IMR-90 (cell line): ENCODE measurements around the gene PPFIA1. TPM values are rescaled to one million over a fixed set of nuclear protein-coding genes. Genes with fewer than 3 reads are reported as not detected.

Experiments used
- ATAC-seq: fragments of 200-7000 bp; cut with Tn5 transposase; 2 replicates; pipeline ENCODE4 v1.9.1; 2020; ENCODE audit warnings: low read depth, mild to moderate bottlenecking, moderate library complexity
- BruUV-seq: library from RNA; stranded (reverse); fragments of 400-500 nt; replicated peaks from 2 replicates; lab custom pipeline; 2021; lab: Mats Ljungman, UMichigan
- CTCF ChIA-PET: fragments of 300-600 bp; formaldehyde crosslinking; extraction: SDS; loops from one replicate; lab custom pipeline; 2021; ENCODE audit warnings: antibody characterized with exemption; lab: Yijun Ruan, JAX
- POLR2A ChIA-PET: fragments of 300-600 bp; sonication (Branson Sonifier 250); formaldehyde crosslinking; loops from one replicate; lab custom pipeline; 2022; ENCODE audit warnings: antibody characterized with exemption; ENCODE audit not compliant: unreplicated experiment; lab: Charles Lee
- DNase-seq: peaks from one replicate; pipeline ENCODE4 v3.0.0; 2013
- H2AFZ ChIP-seq: replicated peaks from 2 replicates; pipeline ENCODE3; 2013; ENCODE audit warnings: low read length, mild to moderate bottlenecking; ENCODE audit not compliant: poor library complexity
- H2AK5ac ChIP-seq: 2 replicates; pipeline ENCODE4 v1.6.1; 2013; ENCODE audit warnings: low read depth, low read length, inconsistent platforms
- H2AK9ac ChIP-seq: replicated peaks from 2 replicates; pipeline ENCODE3; 2013; ENCODE audit warnings: mild to moderate bottlenecking, low read depth, low read length, moderate library complexity; ENCODE audit not compliant: poor library complexity
- H2BK120ac ChIP-seq: 2 replicates; pipeline ENCODE4 v1.6.1; 2013; ENCODE audit warnings: low read depth, low read length, inconsistent platforms
- H2BK15ac ChIP-seq: 3 replicates; pipeline ENCODE4 v1.6.1; 2013; ENCODE audit warnings: low read depth, low read length, inconsistent platforms
- H2BK20ac ChIP-seq: 2 replicates; pipeline ENCODE4 v1.6.1; 2013; ENCODE audit warnings: low read depth, mild to moderate bottlenecking, inconsistent platforms, low read length, moderate library complexity
- H2BK5ac ChIP-seq: 2 replicates; pipeline ENCODE4 v1.6.1; 2013; ENCODE audit warnings: mild to moderate bottlenecking, low read depth, low read length, inconsistent platforms; ENCODE audit not compliant: poor library complexity, severe bottlenecking
- H3K14ac ChIP-seq: replicated peaks from 2 replicates; pipeline ENCODE4 v1.6.1; 2013; ENCODE audit warnings: low read depth, low read length, inconsistent platforms
- H3K18ac ChIP-seq: 2 replicates; pipeline ENCODE4 v1.6.1; 2013; ENCODE audit warnings: low read depth, low read length, control low read depth
- H3K23ac ChIP-seq: 2 replicates; pipeline ENCODE4 v1.6.1; 2013; ENCODE audit warnings: low read depth, low read length, inconsistent platforms
- H3K27ac ChIP-seq: 2 replicates; pipeline ENCODE4 v1.5.1; 2013; ENCODE audit warnings: mild to moderate bottlenecking, control low read depth, low read length; ENCODE audit not compliant: insufficient read depth
- H3K27me3 ChIP-seq: 2 replicates; pipeline ENCODE4 v1.6.1; 2013; ENCODE audit warnings: low read length; ENCODE audit not compliant: control insufficient read depth, insufficient read depth
- H3K36me3 ChIP-seq: 2 replicates; pipeline ENCODE4 v1.6.1; 2013; ENCODE audit warnings: low read length, mixed read lengths; ENCODE audit not compliant: control insufficient read depth, insufficient read depth
- H3K4ac ChIP-seq: 2 replicates; pipeline ENCODE4 v1.6.1; 2013; ENCODE audit warnings: low read depth, low read length, inconsistent platforms
- H3K4me1 ChIP-seq: 2 replicates; pipeline ENCODE4 v1.6.1; 2013; ENCODE audit warnings: low read length, mixed read lengths; ENCODE audit not compliant: control insufficient read depth, insufficient read depth
- H3K4me2 ChIP-seq: 2 replicates; pipeline ENCODE4 v1.6.1; 2013; ENCODE audit warnings: low read depth, mild to moderate bottlenecking, control low read depth, low read length, moderate library complexity
- H3K4me3 ChIP-seq: 2 replicates; pipeline ENCODE4 v1.5.1; 2013; ENCODE audit warnings: low read depth, mild to moderate bottlenecking, control low read depth, low read length, moderate library complexity; ENCODE audit not compliant: insufficient read depth
- H3K56ac ChIP-seq: 2 replicates; pipeline ENCODE4 v1.6.1; 2013; ENCODE audit warnings: low read length, inconsistent platforms; ENCODE audit not compliant: insufficient read depth; ENCODE audit errors: extremely low read depth
- H3K79me1 ChIP-seq, 2 experiments: 2 replicates each; pipeline ENCODE4 v1.6.1; 2013; ENCODE audit warnings: low read length in 2 of 2, inconsistent platforms in 1 of 2, low read depth in 1 of 2
- H3K9ac ChIP-seq: 2 replicates; pipeline ENCODE4 v1.6.1; 2013; ENCODE audit warnings: low read depth, low read length, control low read depth
- H3K9me1 ChIP-seq: 2 replicates; pipeline ENCODE4 v1.6.1; 2013; ENCODE audit warnings: low read length, inconsistent platforms; ENCODE audit not compliant: insufficient read depth
- H3K9me3 ChIP-seq: 2 replicates; pipeline ENCODE4 v1.6.1; 2013; ENCODE audit warnings: low read length; ENCODE audit not compliant: control insufficient read depth, insufficient read depth
- H4K20me1 ChIP-seq: 2 replicates; pipeline ENCODE4 v1.6.1; 2013; ENCODE audit warnings: low read length, inconsistent platforms; ENCODE audit not compliant: insufficient read depth
- H4K5ac ChIP-seq: 2 replicates; pipeline ENCODE4 v1.6.1; 2013; ENCODE audit warnings: mild to moderate bottlenecking, low read depth, low read length, control low read depth
- H4K8ac ChIP-seq, 2 experiments: 2 replicates each; pipeline ENCODE4 v1.6.1; 2013; ENCODE audit warnings: low read depth in 2 of 2, low read length in 2 of 2, control low read depth in 1 of 2, inconsistent platforms in 1 of 2
- H4K91ac ChIP-seq: 2 replicates; pipeline ENCODE4 v1.6.1; 2013; ENCODE audit warnings: low read depth, low read length, inconsistent platforms; ENCODE audit not compliant: insufficient read depth
- CEBPB ChIP-seq: IDR thresholded peaks from 2 replicates; pipeline ENCODE4 v1.6.1; 2012; ENCODE audit warnings: low read depth, low read length, improper control_type of control experiment
- MAFK ChIP-seq: IDR thresholded peaks from 2 replicates; pipeline ENCODE4 v1.6.1; 2012; ENCODE audit warnings: low read depth, low read length, improper control_type of control experiment
- MAZ ChIP-seq: IDR thresholded peaks from 2 replicates; pipeline ENCODE4 v1.6.1; 2012; ENCODE audit warnings: low read depth, mild to moderate bottlenecking, low read length, improper control_type of control experiment, moderate library complexity, borderline replicate concordance
- WGBS, 2 experiments: methylation state at CpG; one replicate each; pipeline versions ENCODE4 v1.1.5 to v1.1.7; 2013; ENCODE audit warnings: missing lambda C conversion rate in 2 of 2; ENCODE audit not compliant: insufficient read length in 1 of 2; ENCODE audit errors: extremely low coverage in 2 of 2; 5-methylcytosine and 5-hydroxymethylcytosine counted together
- dilution Hi-C: fragments of 300-500 bp; cut with HindIII; formaldehyde crosslinking; loops from one replicate; pipeline ENCODE4 v1.14.3; 2018; ENCODE audit warnings: low sequenced_read_pairs; ENCODE audit not compliant: unreplicated experiment
- in situ Hi-C: fragments of 300-500 bp; cut with MboI; formaldehyde crosslinking; loops from 3 replicates; pipeline ENCODE4 v1.14.3; 2019; ENCODE audit warnings: low sequenced_read_pairs, inconsistent platforms, mixed read lengths
- intact Hi-C: fragments of 100-400 bp; cut with micrococcal nuclease; formaldehyde crosslinking; loops from 2 replicates; pipeline ENCODE4 v1.10.0; 2022
- polyA plus RNA-seq, 3 experiments: library from polyadenylated mRNA; depleted of rRNA; stranded (reverse); fragments of >200 nt; gene quantifications; 2 replicates each; pipeline ENCODE4 v1.2.3, GENCODE V29; 2012; ENCODE audit warnings: low replicate concordance in 1 of 3
- total RNA-seq: library from RNA; depleted of rRNA; stranded (reverse); fragments of >200 nt; gene quantifications from 2 replicates; pipeline ENCODE4 v1.2.3, GENCODE V29; 2012

The PPFIA1 gene
- total and polyA plus RNA-seq, 2 of the 4 experiments (the other 2 are of a cell fraction) = 25.6 to 37.2 TPM

- no peak overlapping the region for H3K9ac ChIP-seq
These were observed 1.5 kb downstream of the PPFIA1 start for GRCh38 chr11:70272009-70272408.

More at GRCh38 chr11:70272009-70272408, 1.5 kb downstream of the PPFIA1 start:
- Histone ChIP-seq H3K18ac (no peak overlapping the region), H3K4ac (no peak overlapping the region), H4K91ac (no peak overlapping the region), H3K9me3 (no peaks in the 10 kb centered on the region), H2BK20ac (no peak overlapping the region), H3K4me1 (peaks cover 5% of the 10 kb centered on the region; the same call in 1 of the 2 replicates), H2BK5ac (no peak overlapping the region), H3K9me1 (peaks cover 6% of the 10 kb centered on the region; the same call in 1 of the 2 replicates), H4K8ac (no peak overlapping the region), H3K79me1 (peaks cover 25 to 49% of the 10 kb centered on the region in 2 experiments), H3K14ac (no peak overlapping the region), H3K4me3 (no peak overlapping the region), H2BK120ac (no peak overlapping the region), H3K23ac (no peak overlapping the region; the same call in 1 of the 2 replicates), H3K36me3 (peaks cover 17% of the 10 kb centered on the region), H3K27ac (no peak overlapping the region), H2AK9ac (no peak overlapping the region), H3K56ac (no peak overlapping the region), H4K20me1 (peaks cover 22% of the 10 kb centered on the region), H2AFZ (no peak overlapping the region), H3K4me2 (peak overlapping the region; percentile 3; the same call in 1 of the 2 replicates), H2AK5ac (no peak overlapping the region), H4K5ac (no peak overlapping the region), H2BK15ac (no peak overlapping the region), H3K27me3 (peaks cover 11% of the 10 kb centered on the region)
- BruUV-seq = no TSS peak
- dilution Hi-C loops = no loop called here
- CTCF ChIA-PET = interaction anchor here (0.5 kb wide), 1 partner anchor 362 kb away, joined by 4 read pairs; no protein-coding TSS in a partner anchor
- 89% methylated on average over 3 of the region's 7 CpGs; no CpG with 5 or more reads in 1 of the 2 experiments for WGBS, 2 experiments
- ATAC-seq = no peak
- no peak for TF ChIP-seq CEBPB
- no peak for TF ChIP-seq MAZ
- TF ChIP-seq MAFK = no peak
- DNase-seq = no peak
- intact Hi-C loops = loop anchor here (5.0 kb wide), 1 partner anchor 125 kb away; the partner anchor contains the start of gene CTTN
- POLR2A ChIA-PET = interaction anchor here (0.7 kb wide), 1 partner anchor 1585 kb away, joined by 6 read pairs; no protein-coding TSS in a partner anchor
- in situ Hi-C loops = no loop called here
